Upper lobe of left lung (tissue), 6 donors: Measurements from ENCODE around the gene NEK4. TPM values are rescaled to one million over a fixed set of nuclear protein-coding genes. Genes with fewer than 3 reads are reported as not detected.

Source experiments
- ATAC-seq, 2 donors: fragments of 200-7000 bp; cut with Tn5 transposase; one replicate each; pipeline ENCODE4 v1.9.1; 2022; ENCODE audit warnings: mild to moderate bottlenecking in 2 of 2, moderate library complexity in 2 of 2; ENCODE audit not compliant: low FRiP score in 2 of 2
- DNase-seq, 2 donors: peaks; one replicate each; pipeline ENCODE4 v3.0.0-alpha.2; 2019 to 2020
- H3K27ac ChIP-seq, 4 donors: fragments of 200-600 bp; sonication (generic); one replicate each; pipeline ENCODE4 v1.5.1; 2016 to 2019
- H3K27me3 ChIP-seq, 4 donors: fragments of 200-600 bp; sonication (generic); one replicate each; pipeline ENCODE4 v1.5.1; 2017 to 2019
- H3K36me3 ChIP-seq, 4 donors: fragments of 200-600 bp; sonication (generic); one replicate each; pipeline ENCODE4 v1.5.1; 2016 to 2019
- H3K4me1 ChIP-seq, 4 donors: fragments of 200-600 bp; sonication (generic); one replicate each; pipeline ENCODE4 v1.5.1; 2018 to 2019
- H3K4me3 ChIP-seq, 4 donors: fragments of 200-600 bp; sonication (generic); one replicate each; pipeline ENCODE4 v1.5.1; 2017 to 2019; ENCODE audit warnings: mild to moderate bottlenecking in 2 of 4, moderate library complexity in 1 of 4
- H3K9me3 ChIP-seq, 4 donors: fragments of 200-600 bp; sonication (generic); one replicate each; pipeline ENCODE4 v1.5.1; 2018 to 2019
- EP300 ChIP-seq, 4 donors: sonication (generic); formaldehyde crosslinking; IDR thresholded peaks; one replicate each; pipeline ENCODE4 v1.5.1; 2017; ENCODE audit warnings: antibody characterized with exemption in 4 of 4, control low read depth in 2 of 4
- POLR2A ChIP-seq, 4 donors: fragments of 450-650 bp; IDR thresholded peaks; one replicate each; pipeline ENCODE4 v1.5.1; 2016 to 2017; ENCODE audit warnings: antibody characterized with exemption in 4 of 4, mild to moderate bottlenecking in 2 of 4
- POLR2AphosphoS5 ChIP-seq, 2 donors: sonication (generic); formaldehyde crosslinking; IDR thresholded peaks; one replicate each; pipeline ENCODE4 v1.5.1; 2017; ENCODE audit warnings: antibody characterized with exemption in 2 of 2
- WGBS, 2 donors: methylation state at CpG; one replicate each; pipeline ENCODE4 v1.1.5; 2017 to 2018; 5-methylcytosine and 5-hydroxymethylcytosine counted together
- total RNA-seq, 6 donors: library from RNA; depleted of rRNA in 4 of 6; stranded (reverse); fragments of >200 nt in 4 of 6; gene quantifications; one replicate each; pipeline versions ENCODE4 v1.1.0 to v1.2.1, GENCODE V29; 2016 to 2021
- TF ChIP-seq, protein P1 (sequence below), 6 experiments: fragments of 450-650 bp in 4 of 6; fragments of 200-600 bp in 2 of 6; sonication (generic) in 2 of 6; IDR thresholded peaks; one replicate each; pipeline ENCODE4 v1.5.1; 2016 to 2019; ENCODE audit warnings: antibody characterized with exemption in 6 of 6
- donor health status: DM: no; HTN: no; CAD: no; lungs with moderate emphysema.
- donor health status: DM: no; HTN: yes; CAD: no; lungs with severe emphysema.

NEK4 gene
- total RNA-seq, 6 donors from 2014 or later: 17.8 to 28.6 (median 24.2) TPM

DNA sequence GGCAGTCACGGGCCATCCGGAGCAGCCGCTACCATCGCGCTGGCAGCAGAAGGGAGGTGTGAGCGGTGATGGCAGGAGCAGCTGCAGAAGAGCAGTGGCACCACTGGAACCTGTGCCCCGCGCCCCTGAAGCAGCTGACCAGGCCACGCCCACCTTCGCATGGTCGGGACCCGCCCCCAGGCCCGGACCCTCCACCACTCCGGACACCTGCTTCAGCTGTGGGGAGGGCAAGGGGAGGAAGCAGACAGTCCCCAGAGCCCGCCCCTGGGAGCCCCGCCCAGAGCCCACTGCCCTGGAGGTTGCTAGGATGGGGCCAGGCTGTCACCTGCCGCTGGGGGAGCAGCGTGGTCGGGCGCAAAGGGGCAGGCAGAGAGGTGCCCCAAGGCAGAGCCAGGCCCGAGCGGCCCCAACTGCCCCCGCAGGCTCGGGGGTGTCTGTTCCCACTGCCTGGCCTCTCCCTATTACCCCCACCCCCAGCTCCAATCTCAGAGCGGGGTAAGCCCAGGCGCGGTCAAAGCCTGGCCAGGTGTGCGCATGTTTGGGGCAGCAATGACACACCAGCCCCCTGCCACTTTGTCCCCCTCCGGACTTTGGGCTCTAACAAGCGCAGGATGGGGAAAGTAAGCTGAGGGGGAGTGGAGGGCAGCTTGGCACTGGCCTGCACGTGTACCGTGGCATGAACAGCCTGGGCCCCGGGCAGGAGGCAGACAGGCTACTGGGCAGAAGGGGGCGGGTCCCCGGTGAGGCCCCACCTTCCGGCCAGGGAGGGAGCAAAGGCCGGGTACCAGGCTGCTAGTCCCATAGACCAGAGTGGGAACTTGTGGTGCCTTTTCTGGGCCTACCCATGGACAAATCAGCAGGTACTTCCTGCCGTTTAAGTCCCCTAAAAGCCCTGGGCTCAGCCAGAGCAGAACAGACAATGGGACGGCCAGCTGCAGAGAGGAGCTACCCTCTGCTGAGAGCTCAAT is 56.1 kb downstream of the NEK4 start:
- Histone ChIP-seq H3K9me3 (no peaks in the 10 kb centered on the region), H3K27ac (no peak overlapping the region), H3K4me1 (no peaks in the 10 kb centered on the region), H3K27me3 (no peaks in the 10 kb centered on the region), H3K36me3 (peaks cover 0 to 22% (median 4%) of the 10 kb centered on the region in 4 donors), H3K4me3 (no peak overlapping the region)
- no peak for TF ChIP-seq POLR2AphosphoS5 (IDR thresholded peaks at IDR 0.05)
- TF ChIP-seq, protein P1, sequence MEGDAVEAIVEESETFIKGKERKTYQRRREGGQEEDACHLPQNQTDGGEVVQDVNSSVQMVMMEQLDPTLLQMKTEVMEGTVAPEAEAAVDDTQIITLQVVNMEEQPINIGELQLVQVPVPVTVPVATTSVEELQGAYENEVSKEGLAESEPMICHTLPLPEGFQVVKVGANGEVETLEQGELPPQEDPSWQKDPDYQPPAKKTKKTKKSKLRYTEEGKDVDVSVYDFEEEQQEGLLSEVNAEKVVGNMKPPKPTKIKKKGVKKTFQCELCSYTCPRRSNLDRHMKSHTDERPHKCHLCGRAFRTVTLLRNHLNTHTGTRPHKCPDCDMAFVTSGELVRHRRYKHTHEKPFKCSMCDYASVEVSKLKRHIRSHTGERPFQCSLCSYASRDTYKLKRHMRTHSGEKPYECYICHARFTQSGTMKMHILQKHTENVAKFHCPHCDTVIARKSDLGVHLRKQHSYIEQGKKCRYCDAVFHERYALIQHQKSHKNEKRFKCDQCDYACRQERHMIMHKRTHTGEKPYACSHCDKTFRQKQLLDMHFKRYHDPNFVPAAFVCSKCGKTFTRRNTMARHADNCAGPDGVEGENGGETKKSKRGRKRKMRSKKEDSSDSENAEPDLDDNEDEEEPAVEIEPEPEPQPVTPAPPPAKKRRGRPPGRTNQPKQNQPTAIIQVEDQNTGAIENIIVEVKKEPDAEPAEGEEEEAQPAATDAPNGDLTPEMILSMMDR (IDR thresholded peaks at IDR 0.05): no peak
- DNase-seq: peak in 1 of 2 donors; percentile 77
- WGBS, 2 donors: 60 to 86% methylated on average over 8 to 26 of the region's 39 CpGs
- ATAC-seq: peak in 1 of 2 donors; percentile 50

DNA sequence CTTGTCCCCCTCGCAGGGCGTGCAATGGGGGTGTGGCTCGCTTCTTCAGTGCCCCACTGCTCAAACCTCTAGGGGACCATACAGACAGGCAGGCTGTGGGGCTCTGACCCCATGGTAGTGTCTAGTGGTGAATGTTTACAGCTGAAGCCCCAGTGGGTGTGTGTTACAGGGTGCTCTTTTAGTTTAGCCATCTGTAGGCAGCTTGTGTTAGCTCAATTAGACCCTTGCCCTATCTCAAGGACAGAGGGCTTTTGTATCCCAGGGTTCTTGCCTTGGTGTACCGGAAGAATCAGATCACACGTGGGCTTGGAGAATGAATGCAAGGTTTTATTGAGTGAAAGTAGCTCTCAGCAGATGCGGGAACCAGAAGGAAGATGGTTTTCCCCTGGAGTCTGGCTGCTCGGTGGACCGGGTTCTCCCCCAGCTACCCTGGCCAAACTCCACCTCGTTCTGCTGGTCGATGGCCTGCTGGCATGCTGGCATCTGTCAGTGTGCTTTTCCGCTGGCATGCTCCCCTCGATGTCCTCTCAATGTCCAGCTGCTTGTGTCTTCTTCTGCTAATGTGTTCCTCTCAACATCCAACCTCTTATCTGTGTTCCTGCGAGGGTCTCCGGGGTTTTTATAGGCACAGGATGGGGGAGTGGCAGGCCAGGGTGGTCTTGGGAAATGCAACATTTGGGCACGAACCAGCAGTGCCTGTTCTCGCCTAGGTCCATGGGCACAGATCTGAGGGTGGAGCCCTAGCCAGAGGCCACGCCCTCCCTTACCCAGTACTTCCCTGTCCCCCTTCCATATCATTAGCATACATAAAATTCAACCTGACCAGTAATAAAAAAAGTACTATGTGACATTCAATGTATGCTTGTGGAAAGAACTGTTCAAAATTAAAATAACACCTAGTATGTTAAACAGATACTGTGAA is 58.2 kb downstream of the NEK4 start:
- Histone ChIP-seq H3K4me3 (no peak overlapping the region), H3K27me3 (no peaks in the 10 kb centered on the region), H3K36me3 (peaks cover 0 to 39% (median 10%) of the 10 kb centered on the region in 4 donors), H3K4me1 (peaks cover under 1 to 6% (median 2%) of the 10 kb centered on the region in 4 donors), H3K27ac (no peak overlapping the region), H3K9me3 (no peaks in the 10 kb centered on the region)
- no peak for TF ChIP-seq EP300 (IDR thresholded peaks at IDR 0.05)
- no peak for TF ChIP-seq POLR2AphosphoS5 (IDR thresholded peaks at IDR 0.05)
- TF ChIP-seq, protein P1 (IDR thresholded peaks at IDR 0.05): no peak
- TF ChIP-seq POLR2A (IDR thresholded peaks at IDR 0.05): no peak
- ATAC-seq (no peak), DNase-seq (no peak)
- WGBS, 2 donors: 94 to 96% methylated on average over 16 to 17 of the region's 17 CpGs

DNA sequence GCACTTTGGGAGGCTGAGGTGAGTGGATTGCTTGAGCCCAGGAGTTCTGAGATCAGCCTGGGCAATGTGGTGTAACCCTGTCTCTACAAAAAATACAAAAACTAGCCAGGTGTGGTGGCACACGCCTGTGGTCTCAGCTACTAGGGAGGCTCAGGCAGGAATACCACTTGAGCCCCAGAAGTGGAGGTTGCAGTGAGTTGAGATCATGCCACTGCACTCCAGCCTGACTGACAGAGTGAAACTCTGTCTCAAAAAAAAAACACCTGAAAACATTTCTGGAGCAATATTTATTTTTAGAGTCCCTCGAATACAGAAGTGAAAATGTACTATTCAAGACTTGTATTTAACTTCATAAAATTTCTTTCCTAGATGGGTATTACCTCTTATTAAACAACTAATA is 60.2 kb downstream of the NEK4 start:
- TF ChIP-seq EP300 (IDR thresholded peaks at IDR 0.05) (no peak), POLR2AphosphoS5 (IDR thresholded peaks at IDR 0.05) (no peak), POLR2A (IDR thresholded peaks at IDR 0.05) (no peak)
- TF ChIP-seq, protein P1 (IDR thresholded peaks at IDR 0.05): no peak
- Histone ChIP-seq H3K36me3 (peaks cover 0 to 40% (median 10%) of the 10 kb centered on the region in 4 donors), H3K4me3 (no peak overlapping the region), H3K9me3 (no peaks in the 10 kb centered on the region), H3K27me3 (no peaks in the 10 kb centered on the region), H3K27ac (no peak overlapping the region), H3K4me1 (peaks cover 12 to 19% (median 14%) of the 10 kb centered on the region in 4 donors)
- DNase-seq (no peak), ATAC-seq (no peak)
- 78 to 84% methylated on average over 2 of the region's 2 CpGs for WGBS, 2 donors

DNA sequence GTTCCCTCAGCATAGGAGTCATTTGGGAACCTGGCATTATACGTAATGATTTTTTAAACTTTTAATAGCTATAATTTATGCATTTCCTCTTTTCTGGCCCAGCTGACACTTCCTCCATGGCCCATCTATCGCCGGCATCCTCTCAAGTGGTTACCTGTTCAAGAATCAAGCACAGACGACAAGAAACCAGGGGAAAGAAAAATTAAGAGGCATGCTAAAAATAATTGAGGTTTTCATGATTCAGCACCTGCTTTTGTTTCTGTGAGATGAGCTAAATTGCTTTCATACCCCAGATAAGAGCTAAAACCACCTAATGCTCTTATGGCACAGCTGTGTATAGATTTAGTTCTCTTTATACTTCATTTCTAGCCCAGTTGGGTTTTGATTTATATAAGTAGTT is 63.2 kb downstream of the NEK4 start:
- H3K27ac ChIP-seq: no peak overlapping the region
- peaks cover 20 to 36% (median 26%) of the 10 kb centered on the region in 4 donors for H3K4me1 ChIP-seq
- ATAC-seq (no peak), DNase-seq (no peak)
- WGBS, 2 donors: 50 to 65% methylated on average over 4 of the region's 4 CpGs
- peak overlapping the region in 1 of 4 donors; percentile 92 for H3K4me3 ChIP-seq
- peaks cover 0 to 39% (median 9%) of the 10 kb centered on the region in 4 donors for H3K36me3 ChIP-seq
- TF ChIP-seq, protein P1 (IDR thresholded peaks at IDR 0.05): no peak
- TF ChIP-seq POLR2AphosphoS5 (IDR thresholded peaks at IDR 0.05) (no peak), EP300 (IDR thresholded peaks at IDR 0.05) (no peak), POLR2A (IDR thresholded peaks at IDR 0.05) (no peak)
- H3K27me3 ChIP-seq: no peaks in the 10 kb centered on the region
- no peaks in the 10 kb centered on the region for H3K9me3 ChIP-seq
